ENCODE results near the gene DSP.

Gene DSP

GRCh38 chr6:7594579-7595125 lies 53.2 kb downstream of the DSP start:
- no peaks in the 10 kb centered on the region for H3K9me3 ChIP-seq (ENCODE audit: low read length)
- H2AFZ ChIP-seq (ENCODE audit: low read length), result no peak overlapping the region
- H3K4me2 ChIP-seq (ENCODE audit: low read length), result no peak overlapping the region
- no peaks in the 10 kb centered on the region for H4K20me1 ChIP-seq (ENCODE audit: insufficient read depth, low read length)
- H3F3A ChIP-seq (ENCODE audit: insufficient read depth, low read length), result no peaks in the 10 kb centered on the region
- H3K9me2 ChIP-seq (ENCODE audit: low read depth, low read length), result no peaks in the 10 kb centered on the region
- H3K79me2 ChIP-seq (ENCODE audit: insufficient read depth, low read length), result peaks cover 26% of the 10 kb centered on the region
- peaks cover 19% of the 10 kb centered on the region for H3K4me1 ChIP-seq (ENCODE audit: insufficient read depth, low read length, severe bottlenecking)
- TF ChIP-seq EZH2 (IDR thresholded peaks at IDR 0.05; ENCODE audit: borderline replicate concordance, low read length) (no peak), CTCF (IDR thresholded peaks at IDR 0.05; ENCODE audit: low read length) (no peak)
- peaks cover 57% of the 10 kb centered on the region for H3K36me3 ChIP-seq (ENCODE audit: insufficient read depth, low read length)
- H3K27me3 ChIP-seq (ENCODE audit: insufficient read depth, low read length), result no peaks in the 10 kb centered on the region
- no peak overlapping the region for H3K4me3 ChIP-seq (ENCODE audit: low read depth, low read length, poor library complexity, severe bottlenecking)
- H3K9ac ChIP-seq (ENCODE audit: low read length), result no peak overlapping the region
- no peak overlapping the region for H3K27ac ChIP-seq (ENCODE audit: low read depth, low read length, poor library complexity, severe bottlenecking)

GRCh38 chr6:7604003-7604402 lies 62.5 kb downstream of the DSP start:
- Histone ChIP-seq H3K9ac (ENCODE audit: low read length) (no peak overlapping the region), H3K27ac (ENCODE audit: low read depth, low read length, poor library complexity, severe bottlenecking) (no peak overlapping the region), H3F3A (ENCODE audit: insufficient read depth, low read length) (no peaks in the 10 kb centered on the region), H3K27me3 (ENCODE audit: insufficient read depth, low read length) (no peaks in the 10 kb centered on the region), H3K4me3 (ENCODE audit: low read depth, low read length, poor library complexity, severe bottlenecking) (no peak overlapping the region), H3K9me3 (ENCODE audit: low read length) (no peaks in the 10 kb centered on the region), H4K20me1 (ENCODE audit: insufficient read depth, low read length) (no peaks in the 10 kb centered on the region), H3K9me2 (ENCODE audit: low read depth, low read length) (no peaks in the 10 kb centered on the region), H2AFZ (ENCODE audit: low read length) (no peak overlapping the region), H3K79me2 (ENCODE audit: insufficient read depth, low read length) (no peaks in the 10 kb centered on the region), H3K4me1 (ENCODE audit: insufficient read depth, low read length, severe bottlenecking) (no peaks in the 10 kb centered on the region), H3K4me2 (ENCODE audit: low read length) (no peak overlapping the region), H3K36me3 (ENCODE audit: insufficient read depth, low read length) (peaks cover 90% of the 10 kb centered on the region)
- TF ChIP-seq CTCF (IDR thresholded peaks at IDR 0.05; ENCODE audit: low read length), result no peak
- TF ChIP-seq EZH2 (IDR thresholded peaks at IDR 0.05; ENCODE audit: borderline replicate concordance, low read length), result no peak

GRCh38 chr6:7604506-7604905 lies 63.0 kb downstream of the DSP start:
- H3K36me3 ChIP-seq (ENCODE audit: insufficient read depth, low read length), result peaks cover 89% of the 10 kb centered on the region

More at GRCh38 chr6:7604506-7604905, 63.0 kb downstream of the DSP start:
- Histone ChIP-seq H3K4me1 (ENCODE audit: insufficient read depth, low read length, severe bottlenecking) (no peaks in the 10 kb centered on the region), H3K9me3 (ENCODE audit: low read length) (no peaks in the 10 kb centered on the region), H3K27ac (ENCODE audit: low read depth, low read length, poor library complexity, severe bottlenecking) (no peak overlapping the region), H3K4me3 (ENCODE audit: low read depth, low read length, poor library complexity, severe bottlenecking) (no peak overlapping the region), H3K4me2 (ENCODE audit: low read length) (no peak overlapping the region), H3K9me2 (ENCODE audit: low read depth, low read length) (no peaks in the 10 kb centered on the region), H3K79me2 (ENCODE audit: insufficient read depth, low read length) (no peaks in the 10 kb centered on the region), H3K27me3 (ENCODE audit: insufficient read depth, low read length) (no peaks in the 10 kb centered on the region), H2AFZ (ENCODE audit: low read length) (no peak overlapping the region), H4K20me1 (ENCODE audit: insufficient read depth, low read length) (no peaks in the 10 kb centered on the region), H3F3A (ENCODE audit: insufficient read depth, low read length) (no peaks in the 10 kb centered on the region), H3K9ac (ENCODE audit: low read length) (no peak overlapping the region)
- TF ChIP-seq EZH2 (IDR thresholded peaks at IDR 0.05; ENCODE audit: borderline replicate concordance, low read length) (no peak), CTCF (IDR thresholded peaks at IDR 0.05; ENCODE audit: low read length) (no peak)
